Measurements from ENCODE around the gene SGO2.
"Not testable (repeated sequence)": the region's sequence is repeated elsewhere in the genome, so short reads cannot be mapped to it uniquely, and the experiment has no call there.

The SGO2 gene

DNA sequence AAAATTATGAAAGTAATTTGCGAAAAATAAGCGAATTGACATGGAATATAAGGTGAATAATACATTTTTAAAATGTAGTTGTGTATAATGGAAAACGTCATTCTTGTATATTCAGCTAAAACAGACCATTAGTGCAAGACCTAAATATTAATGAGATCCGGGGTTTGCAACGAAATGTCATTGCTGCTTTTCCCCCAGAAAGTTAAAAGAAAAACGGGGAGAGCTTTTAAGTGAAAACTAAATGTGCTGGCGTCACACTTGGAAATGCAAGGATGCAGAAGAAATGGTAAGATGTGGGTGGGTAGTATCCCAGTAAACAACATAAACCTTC lies 491 bp upstream of the SGO2 start:
- no peak for DNase-seq

DNA sequence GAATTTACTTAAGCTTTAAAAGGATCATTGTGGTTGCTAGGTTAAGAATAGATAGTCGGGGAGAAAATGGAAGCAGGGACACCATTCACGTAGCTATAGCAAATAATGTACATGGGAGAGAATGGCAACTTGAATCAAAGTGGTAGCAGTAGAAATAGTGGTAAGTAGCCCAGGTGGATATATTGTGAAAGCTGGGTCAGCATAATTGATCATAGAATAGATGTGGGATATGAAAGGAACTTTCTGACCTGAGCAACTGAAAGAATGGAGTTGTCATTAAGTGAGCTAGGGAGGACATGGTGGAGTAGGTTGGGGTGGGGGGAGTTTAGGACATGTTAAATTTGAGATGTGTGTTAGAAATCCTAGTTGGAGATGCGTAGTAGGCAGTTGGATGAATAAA lies 2.2 kb downstream of the SGO2 start:
- DNase-seq = no peak

DNA sequence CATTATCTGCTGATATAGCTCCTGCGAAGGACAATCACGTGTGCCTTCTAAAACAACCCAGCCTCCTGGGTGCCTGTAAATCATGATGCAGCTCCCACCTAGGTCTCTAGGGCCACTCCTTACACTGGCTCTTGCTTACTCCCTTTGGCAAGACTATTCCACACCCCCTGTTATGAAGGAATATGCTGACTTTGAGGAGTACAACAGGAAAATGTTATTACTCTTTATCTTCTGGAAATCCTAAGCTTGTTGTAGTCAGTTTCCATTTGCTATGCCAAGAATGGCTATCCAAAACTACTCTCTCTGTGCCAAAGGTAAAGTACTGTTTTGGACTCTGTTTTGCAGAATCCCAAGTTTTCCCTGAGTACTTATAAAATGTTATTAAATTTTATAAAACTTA lies 7.7 kb downstream of the SGO2 start:
- no peak for DNase-seq

DNA sequence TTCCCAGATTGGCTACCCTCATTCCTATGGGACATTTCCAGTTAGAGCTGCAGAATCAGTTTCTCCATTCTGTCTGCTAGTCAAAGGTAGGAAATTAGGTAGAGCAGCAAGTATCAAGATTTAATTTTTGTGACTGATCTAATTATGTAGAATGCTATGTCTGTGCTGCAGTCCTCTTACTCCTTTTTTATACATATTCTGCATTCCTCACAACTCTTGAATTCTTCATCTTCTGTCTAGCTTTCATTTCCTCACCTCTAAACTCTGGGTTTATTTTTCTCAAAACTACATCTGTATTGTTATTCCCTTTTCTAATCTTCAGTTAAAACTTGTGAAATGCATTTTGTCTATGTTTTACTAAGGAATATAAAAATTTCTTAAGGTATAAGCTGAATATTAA lies 8.6 kb downstream of the SGO2 start:
- DNase-seq = no peak

DNA sequence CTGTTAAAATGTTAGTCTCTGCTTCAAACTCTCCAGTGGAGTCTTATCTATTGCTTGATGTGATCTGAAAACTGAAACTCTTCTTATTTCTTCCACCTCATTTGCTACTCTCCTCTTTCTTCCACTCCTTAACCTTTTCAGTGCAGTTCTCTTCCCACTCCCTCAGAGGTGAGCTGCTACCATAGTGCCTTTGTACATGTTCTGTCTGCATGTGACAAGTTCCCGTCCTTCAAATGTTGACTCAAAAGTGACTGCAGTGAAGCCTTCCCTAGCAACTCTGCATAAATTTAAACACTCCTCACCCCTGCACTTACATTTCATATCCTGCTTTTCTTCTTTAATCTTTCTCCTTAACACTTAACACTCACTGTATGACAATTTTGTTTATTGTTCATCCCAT lies 12.1 kb downstream of the SGO2 start:
- no peak for DNase-seq

DNA sequence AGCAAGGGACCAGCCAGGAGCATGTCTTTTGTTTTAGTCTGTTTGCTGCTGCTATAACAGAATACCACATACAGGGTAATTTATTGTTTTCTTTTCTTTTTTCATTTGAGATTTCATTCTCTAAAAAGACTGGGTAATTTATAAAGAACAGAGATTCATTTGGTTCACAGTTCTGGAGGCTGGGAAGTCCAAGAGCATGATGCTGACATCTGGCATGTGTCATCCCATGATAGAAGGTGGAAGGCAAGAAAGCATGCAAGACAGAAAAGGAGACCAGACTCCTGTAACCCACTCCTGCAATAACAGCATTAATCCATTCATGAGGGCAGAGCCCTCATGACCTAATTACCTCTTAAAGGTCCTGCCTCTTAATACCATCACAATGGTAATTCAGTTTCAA lies 14.8 kb downstream of the SGO2 start:
- DNase-seq = no peak

DNA sequence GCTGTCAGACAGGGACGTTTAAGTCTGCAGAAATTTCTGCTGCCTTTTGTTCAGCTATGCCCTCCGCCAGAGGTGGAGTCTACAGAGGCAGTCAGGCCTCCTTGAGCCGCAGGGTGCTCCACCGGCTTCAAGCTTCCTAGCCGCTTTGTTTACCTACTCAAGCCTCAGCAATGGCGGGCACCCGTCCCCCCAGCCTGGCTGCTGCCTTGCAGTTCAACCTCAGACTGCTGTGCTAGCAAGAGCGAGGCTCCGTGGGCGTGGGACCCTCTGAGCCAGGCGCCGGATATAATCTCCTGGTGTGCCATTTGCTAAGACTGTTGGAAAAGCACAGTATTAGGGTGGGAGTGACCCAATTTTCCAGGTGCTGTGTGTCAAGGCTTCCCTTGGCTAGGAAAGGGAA lies 40.6 kb downstream of the SGO2 start:
- not testable (repeated sequence) for DNase-seq

DNA sequence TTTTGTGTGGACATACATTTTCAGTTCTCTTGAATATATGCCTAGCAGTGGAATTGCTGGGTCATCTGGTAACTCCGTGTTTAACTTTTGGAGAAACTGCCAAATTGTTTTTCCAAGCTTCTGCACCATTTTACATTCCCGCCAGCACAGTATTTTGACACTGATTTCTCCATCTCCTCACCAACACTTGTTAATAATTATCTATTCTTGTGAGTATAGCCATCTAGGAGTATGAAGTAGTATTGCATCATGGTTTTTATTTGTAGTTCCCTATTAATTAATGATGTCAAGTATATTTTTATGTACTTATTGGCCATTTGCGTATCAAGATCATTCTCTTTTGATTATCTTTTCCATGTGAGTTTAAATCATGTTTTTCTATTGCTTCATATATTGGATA lies 41.9 kb downstream of the SGO2 start:
- DNase-seq = no peak

DNA sequence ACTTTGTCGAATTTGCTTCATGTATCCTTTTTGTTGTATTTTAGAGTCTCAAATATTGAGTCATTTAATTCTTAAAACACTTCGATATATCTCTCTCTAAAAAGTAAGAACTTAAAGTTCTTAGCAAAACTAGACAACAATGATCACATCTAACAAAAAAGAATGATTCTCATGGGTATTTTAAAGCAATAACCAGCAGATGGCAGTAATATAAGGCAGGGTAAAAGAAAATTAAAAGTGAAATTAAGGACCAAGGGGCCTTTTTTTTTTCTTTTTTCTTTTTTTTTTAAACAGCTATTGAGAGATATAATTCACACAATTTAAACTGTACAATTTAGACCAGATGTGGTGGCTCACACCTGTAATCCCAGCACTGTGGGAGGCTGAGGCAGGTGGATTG lies 50.0 kb downstream of the SGO2 start:
- peak; percentile 25 for DNase-seq

DNA sequence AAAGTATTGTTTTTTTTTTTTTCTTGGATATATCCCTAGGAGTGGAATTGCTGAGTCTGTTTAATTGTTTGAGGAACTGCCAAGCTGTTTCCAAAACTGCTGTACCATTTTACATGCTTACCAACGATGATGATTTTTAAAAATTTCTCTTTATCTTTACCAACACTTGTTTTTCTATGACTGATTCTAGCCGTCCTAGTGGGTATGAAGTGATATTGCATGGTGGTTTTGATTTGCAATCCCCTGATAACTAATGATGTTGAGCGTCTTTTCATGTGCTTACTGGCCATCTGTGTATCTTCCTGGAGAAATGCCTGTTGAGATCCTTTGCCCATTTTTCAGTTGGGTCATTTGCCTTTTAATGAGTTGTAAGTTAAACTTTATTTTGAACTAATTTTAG lies 51.0 kb downstream of the SGO2 start:
- no peak for DNase-seq

DNA sequence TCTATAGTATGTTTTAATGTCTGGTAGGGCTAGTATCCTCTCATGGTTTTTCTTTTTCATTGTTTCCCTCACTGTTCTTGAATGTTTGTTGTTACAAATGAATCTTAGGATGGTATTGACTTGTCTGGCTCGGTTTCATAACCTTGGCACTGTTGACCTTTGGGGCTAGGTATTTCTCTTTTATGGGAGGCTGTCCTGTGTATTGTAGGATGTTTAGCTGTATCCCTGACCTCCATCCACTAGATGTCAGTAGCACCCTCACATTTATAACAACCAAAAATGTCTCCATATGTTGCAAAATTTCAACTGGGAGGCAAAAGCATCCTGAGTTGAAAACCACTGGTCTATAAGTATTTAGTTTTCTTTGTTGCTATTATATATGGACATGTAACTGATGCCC lies 52.8 kb downstream of the SGO2 start:
- DNase-seq = peak; percentile 15

DNA sequence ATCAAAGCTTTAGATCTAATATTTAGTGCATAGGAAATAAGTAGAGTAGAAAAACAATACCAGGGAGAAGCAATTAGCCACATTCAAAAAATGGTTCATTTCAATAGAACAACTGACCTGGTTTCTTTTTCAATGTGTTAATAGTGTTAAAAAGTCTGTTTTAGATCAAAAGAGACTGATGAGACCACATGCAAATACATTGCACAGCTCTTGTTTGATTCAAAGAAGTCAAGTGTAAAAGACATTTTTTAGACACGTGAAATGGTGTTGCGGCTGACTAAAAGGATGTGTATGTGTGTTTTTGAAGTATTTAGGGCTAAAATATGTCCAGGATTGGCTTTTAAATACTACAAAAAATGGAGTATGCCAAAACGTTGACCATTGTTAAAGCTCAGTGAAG lies 58.6 kb downstream of the SGO2 start:
- DNase-seq = no peak

DNA sequence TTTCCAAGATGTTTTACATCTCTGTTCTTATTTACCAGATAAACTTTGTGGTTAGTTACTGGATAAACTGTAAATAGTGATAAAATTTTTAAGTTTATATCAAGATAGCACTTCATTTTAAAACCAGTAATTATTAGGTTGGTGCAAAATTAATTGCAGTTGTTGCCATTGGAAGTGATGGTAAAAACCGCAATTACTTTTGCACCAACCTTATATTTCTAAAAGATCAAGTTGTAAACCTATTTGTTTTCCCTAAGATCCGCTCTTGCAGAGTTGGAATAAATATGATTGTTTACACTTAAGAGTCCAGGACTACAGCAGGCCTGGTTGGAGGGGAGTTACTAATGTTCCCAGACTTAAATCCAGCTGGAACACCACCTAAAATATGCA lies 59.3 kb downstream of the SGO2 start:
- DNase-seq = no peak

DNA sequence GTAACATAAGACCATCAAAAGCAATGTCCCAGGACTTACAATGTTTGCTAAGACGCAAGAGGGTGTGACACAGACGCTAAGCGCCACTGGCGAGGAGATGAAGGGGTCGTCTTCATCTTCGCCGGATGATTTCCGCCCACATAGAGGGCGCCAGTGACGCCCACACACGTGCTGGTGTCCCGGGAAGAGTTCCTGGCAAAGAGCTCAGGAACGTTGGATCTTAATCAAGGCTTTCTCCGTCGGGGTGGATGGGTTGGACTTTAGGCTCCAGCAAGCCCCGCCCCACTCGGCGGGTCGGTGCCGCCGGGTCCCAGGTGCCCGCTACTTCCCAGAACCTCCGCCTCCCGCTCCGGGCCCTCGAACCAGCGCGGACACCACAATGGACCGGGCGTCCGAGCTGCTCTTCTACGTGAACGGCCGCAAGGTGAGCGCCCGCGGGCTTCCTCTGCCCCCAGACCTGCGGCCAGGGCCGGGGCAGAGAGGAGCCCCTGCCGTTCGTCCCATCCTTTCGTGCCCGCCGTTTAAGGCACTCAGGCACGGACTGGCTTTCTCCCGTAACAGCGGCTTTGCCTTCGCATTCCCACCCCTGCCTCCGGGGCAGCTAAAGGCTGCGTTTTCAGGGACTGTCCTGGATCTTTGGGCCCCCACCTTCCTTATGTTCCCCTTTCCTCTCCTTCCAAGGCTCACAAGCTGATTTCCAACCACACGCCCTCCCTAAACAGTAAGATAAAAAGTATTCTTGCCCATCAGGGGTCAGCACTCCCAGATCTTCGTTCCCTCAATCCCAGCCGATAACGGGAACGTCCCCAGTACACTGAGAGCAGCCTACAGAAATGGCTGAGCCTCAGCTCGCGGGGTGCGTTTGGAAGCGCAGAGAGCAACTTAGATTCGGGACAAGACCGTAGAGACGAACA lies 60.0 kb downstream of the SGO2 start, which contains the start of gene AOX1:
AOX1 (plus strand) TSS at position 285 of the 914 bp plus-strand sequence; CDS start at position 380, 95 bp downstream.
- DNase-seq = no peak

DNA sequence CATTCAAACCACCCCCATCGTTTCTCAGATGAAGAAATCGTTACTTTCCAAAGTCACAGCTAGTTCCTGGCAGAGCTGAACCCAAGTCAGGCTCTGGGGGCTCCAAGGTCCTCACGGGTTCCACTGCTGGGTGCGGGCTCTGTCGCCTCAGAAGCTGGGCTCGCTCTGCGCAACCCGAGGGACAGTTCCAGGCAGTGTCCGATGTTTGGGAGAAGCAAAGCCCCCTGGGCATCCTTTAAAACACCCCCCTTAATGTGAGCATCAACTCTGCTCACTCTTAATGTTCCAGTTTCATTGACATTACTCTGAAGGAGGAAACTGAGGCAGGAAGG lies 60.6 kb downstream of the SGO2 start:
- no peak for DNase-seq

DNA sequence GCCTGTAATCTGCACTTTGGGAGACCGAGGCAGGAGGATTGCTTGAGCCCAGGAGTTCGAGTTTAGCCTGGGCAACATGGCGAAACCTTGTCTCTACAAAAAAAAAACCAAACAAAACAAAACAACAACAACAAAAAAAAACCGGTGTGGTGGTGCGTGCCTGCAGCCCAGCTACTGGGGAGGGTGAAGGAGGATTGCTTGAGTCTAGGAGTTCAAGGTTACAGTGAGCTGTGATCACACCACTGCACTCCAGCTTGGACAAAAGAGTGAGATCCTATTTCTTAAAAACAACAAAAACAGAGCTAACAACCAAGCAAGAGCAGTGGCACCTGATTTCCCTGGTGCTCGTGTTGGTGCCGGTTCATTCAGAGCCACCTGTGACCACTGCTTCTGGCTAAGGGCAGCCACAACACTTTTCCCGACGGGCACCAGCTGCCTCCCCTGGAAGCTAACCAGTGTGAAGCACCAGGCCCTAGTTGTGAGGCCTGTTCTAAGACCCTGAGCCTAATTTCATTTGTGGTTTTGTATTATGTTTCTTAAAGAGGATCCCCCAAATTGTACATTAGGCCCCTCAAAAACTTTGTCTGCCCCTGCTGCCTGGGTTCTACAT lies 61.1 kb downstream of the SGO2 start:
- no peak for DNase-seq

DNA sequence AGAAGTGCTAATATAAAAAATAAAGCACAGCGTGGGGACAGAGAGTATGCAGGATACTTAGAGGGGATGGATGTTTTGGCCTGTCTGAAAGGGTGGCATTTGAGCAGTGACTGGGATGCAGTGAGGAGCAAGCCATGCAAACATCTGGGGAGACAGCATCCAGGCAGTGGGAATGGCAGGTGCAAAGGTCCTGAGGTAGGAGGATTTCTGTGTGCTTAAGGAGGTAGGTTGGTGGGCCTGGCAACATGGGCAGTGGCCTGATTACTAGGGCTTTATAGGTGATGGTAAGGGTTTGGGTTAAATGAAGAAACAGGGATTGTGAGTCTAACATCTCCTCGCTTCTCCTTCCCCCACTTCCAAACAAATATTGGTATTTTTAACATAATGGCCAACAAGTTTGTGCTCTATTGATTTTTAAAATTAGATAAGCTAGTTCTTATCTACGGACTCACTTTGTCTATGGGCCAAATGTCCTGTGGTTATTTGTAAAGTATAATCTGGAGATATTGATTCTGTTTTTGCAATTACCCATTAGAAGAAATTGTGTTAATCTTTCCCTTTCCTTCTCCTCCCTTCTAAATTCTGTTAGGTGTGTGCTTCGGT lies 62.2 kb downstream of the SGO2 start:
- DNase-seq = no peak

DNA sequence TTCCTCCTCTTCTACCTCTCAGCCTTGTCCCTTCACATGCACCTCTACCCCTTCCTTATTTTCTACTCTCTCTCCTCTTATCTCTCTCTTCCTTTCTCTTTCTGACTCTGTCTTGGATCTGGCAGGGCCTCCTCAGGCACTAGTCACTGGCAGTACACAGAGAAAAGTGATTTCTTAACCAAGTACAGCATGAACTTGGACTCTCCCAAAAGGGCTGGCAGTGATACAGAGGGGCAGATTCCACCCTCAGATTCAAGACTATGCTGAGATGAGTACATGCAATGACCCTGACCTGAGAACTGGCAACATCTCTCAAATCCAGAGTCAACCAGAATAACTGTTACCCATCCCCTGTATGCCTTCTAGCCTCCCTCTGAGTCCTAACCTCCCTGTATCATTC lies 64.1 kb downstream of the SGO2 start:
- DNase-seq = no peak

DNA sequence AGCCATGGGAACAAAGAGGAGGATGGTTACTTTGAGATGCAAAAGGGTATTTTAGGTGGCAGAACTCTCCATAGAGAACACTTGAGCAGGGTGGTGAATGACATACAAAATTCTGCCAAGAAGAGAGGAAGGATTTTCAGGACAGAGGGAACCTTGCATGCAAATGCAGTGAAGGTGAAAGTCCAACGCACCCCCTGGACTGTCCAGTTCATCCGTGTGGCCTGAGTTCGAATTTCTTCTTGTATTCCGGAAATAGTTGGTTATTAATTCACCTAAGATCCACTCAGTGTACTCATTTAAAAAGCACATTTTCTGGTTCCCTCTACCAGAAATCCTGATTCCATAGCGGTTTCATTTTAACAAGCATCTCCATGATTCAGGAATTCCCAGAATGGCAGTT lies 65.3 kb downstream of the SGO2 start:
- no peak for DNase-seq

DNA sequence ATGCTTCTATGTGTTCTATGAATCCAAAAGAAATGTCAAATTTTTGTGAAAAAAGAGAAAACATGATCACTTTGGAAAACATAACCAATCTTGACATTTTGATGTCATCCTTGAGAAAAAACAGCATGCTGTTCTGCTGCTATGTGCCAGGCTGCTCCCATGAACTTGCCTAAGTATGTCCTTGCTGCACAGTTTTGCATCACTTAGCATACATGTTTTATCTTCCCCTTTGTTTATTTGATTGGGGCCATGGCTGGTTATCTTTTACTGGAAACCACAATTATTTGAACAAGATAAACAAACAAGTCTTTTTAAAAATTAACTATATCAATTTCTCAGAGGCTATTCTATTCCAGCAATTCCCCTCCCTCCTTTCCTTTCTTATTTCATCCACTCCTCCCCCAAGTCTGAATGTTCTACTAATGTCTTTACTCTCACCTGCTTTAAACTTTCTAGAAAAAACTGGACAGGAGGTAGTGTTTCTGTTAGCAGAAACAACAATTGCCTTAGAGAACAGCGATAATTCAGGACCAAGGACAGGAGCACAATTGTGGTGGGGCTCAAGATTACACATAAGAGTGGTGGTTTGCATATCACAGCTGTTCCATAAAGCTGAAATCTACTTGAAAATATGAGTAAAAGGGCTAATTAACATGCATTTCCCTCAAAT lies 66.5 kb downstream of the SGO2 start:
- DNase-seq = no peak

DNA sequence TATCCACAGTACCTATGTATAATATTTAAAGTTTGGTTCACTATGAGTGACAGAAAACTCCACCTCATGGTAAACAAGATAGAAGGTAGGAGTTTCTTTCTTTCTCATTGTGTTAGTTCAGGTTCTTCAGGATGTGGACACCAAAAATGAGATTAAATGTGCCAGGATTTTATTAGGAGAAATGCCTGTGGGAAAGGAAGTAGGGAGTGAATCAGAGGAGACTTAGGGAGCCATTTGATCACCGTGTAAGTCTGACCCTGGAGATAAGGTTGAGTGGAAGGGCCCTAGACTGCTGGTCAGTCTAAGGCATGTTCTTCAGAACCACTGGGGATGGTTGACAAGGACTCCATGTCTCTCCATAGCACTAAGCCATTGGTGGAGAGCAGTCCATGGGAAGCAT lies 67.9 kb downstream of the SGO2 start:
- DNase-seq = no peak

DNA sequence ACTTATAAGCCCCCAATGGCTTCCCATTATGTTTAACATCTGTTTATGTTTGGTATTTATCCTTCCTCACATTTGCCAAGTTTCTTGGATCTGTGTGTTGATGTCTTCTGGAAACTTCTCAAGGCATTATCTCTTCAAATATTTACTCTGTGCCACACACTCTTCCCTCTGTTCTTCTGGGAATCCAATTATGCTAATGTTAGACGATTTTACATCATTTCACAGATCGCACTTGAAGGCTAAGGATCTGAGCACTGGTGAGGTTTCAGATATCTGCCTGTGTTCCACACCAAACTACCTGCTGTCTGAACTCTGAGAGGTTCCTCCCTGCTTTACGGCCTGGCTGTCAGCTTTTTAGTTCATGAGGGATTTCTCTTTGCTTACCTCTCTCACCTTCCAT lies 69.9 kb downstream of the SGO2 start:
- DNase-seq = no peak

DNA sequence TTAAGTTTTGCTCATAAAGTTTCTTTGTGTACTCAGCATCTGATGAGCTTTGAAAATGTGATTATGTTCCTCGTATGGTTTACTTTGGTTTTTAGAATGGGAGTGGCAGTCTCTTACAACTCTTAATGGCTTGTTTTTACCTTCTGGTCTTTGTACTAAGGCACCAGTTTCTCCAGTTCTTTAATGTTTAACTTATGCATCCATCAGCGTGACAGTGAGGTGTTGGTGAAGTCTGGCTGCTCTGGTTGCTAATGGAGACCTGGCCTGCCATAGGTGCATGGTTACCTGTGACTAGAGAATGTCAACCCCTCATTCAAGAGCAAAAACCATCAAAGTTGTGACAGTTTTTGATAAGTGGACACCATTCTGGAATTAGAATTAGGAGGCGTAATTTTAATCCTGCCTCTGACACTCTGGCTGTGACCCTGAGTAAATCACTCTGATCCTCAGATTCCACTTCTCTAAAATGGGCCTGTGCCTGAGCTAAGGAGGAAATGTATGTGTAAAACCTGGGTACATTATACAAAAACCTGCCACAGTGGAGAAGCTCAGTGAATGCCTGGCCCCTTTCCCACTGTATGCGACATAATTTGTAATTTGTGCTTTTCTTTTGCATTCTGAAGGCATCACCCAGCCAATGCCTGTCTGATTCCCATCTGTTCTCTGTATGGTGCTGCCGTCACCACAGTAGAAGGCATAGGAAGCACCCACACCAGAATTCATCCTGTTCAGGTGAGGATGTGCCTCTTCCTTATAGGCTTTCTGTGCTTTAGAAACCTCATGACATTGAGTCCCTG lies 71.0 kb downstream of the SGO2 start:
- DNase-seq = no peak
